ENCODE measurements around the gene TCEANC2.

DNA sequence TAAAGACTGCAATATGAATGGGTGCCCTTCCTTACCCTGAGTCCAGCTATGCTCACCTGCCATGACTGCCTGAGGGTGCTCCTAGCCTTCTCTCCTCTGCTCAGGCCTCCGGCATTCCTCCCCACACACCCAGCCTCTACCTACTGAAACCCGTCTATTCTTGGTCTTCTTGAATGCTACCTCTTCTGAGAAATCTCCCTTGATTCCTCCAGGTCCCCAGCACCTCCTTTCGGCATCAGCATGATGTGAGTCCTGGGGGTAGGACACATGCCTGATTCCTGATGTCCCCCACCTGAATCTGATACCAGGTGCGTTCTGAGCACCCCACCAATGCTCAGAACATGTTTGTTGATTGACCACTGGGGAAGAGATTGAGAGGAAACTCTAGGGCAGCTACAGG is 44.0 kb upstream of the TCEANC2 start:
- TF ChIP-seq, protein P1, sequence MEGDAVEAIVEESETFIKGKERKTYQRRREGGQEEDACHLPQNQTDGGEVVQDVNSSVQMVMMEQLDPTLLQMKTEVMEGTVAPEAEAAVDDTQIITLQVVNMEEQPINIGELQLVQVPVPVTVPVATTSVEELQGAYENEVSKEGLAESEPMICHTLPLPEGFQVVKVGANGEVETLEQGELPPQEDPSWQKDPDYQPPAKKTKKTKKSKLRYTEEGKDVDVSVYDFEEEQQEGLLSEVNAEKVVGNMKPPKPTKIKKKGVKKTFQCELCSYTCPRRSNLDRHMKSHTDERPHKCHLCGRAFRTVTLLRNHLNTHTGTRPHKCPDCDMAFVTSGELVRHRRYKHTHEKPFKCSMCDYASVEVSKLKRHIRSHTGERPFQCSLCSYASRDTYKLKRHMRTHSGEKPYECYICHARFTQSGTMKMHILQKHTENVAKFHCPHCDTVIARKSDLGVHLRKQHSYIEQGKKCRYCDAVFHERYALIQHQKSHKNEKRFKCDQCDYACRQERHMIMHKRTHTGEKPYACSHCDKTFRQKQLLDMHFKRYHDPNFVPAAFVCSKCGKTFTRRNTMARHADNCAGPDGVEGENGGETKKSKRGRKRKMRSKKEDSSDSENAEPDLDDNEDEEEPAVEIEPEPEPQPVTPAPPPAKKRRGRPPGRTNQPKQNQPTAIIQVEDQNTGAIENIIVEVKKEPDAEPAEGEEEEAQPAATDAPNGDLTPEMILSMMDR (IDR thresholded peaks at IDR 0.05) = no peak
- TF ChIP-seq POLR2A (IDR thresholded peaks at IDR 0.05) = no peak

All from uterus (tissue), 2 donors.